ENCODE measurements around the gene SEMA4A.
"Not testable (repeated sequence)": the region's sequence is repeated elsewhere in the genome, so short reads cannot be mapped to it uniquely, and the experiment has no call there.

SEMA4A gene

DNA sequence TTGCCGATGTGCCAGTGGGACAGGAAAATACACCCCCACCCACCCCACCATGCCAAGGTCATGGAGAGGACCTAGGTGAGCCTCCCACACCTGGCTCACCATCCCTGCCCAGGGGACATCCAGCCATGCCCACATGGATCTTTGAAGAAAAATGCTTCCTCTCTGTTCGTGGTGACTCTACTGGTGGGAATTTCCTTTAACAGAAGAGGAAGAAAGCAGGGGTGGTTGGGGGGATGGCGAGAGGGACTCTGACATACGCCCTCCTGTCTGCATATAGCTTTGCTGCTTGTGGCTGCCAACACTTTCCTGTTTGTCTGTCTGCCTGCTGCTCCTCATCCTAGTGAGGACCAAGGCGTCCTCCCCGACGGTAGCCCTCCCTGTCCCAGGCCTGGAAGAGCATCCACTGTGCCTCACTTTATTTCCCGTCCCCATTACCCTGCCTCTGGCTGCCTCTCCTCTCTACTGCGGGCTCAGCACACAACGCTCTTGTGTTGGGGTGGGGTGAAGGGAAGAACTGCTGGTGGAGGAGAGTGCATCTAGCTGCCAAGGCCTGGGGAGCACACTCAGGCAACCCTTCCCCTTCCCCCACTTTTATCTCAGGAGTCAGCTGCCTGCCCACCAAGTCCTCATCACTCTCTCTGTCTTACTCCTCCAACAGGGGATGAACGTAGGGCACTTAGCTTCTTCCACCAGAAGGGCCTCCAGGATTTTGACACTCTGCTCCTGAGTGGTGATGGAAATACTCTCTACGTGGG, 2.5 kb downstream of the SEMA4A start:
- DNase-seq (ENCODE audit: low read depth in 2 of 2, low spot score in 1 of 2), result no peak

DNA sequence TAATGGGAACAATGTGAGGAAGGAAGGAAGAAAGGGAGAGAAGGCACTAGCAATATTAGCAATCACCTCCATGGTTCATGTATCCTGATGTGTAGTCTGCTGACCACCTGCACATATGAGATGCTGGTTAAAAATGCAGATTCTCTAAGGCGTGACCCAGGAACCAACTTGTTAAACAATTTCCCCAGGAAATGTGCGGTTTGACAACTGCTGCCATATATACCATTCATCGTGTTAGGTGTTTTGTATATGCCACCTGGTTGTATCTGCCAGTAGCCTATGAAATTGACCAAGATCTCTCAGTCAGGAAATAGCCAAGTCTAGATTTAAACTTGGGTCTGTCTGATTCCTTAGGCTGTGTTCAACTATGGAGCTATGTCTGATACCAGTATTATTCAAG, 4.1 kb downstream of the SEMA4A start:
- DNase-seq (ENCODE audit: low read depth in 2 of 2, low spot score in 1 of 2), result no peak

DNA sequence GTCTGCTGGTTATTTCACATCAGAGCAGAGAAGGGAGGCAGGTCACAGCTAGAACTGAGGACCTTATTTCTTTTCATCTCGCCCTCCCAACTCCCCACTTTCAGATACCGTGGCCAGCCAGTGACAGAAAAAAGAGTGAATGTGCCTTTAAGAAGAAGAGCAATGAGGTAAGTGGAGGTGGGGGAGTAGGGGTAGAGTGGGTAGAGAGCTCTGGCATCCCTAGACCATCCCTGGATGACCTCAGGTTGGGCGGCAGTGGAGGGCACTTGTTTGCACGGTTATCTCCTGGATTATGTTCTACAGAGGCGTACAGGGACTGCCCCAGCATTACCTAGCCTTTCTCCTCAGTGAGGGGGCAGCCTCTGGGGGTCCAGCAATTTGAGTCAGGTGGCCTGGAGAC, 4.6 kb downstream of the SEMA4A start:
- no peak for DNase-seq (ENCODE audit: low read depth in 2 of 2, low spot score in 1 of 2)

DNA sequence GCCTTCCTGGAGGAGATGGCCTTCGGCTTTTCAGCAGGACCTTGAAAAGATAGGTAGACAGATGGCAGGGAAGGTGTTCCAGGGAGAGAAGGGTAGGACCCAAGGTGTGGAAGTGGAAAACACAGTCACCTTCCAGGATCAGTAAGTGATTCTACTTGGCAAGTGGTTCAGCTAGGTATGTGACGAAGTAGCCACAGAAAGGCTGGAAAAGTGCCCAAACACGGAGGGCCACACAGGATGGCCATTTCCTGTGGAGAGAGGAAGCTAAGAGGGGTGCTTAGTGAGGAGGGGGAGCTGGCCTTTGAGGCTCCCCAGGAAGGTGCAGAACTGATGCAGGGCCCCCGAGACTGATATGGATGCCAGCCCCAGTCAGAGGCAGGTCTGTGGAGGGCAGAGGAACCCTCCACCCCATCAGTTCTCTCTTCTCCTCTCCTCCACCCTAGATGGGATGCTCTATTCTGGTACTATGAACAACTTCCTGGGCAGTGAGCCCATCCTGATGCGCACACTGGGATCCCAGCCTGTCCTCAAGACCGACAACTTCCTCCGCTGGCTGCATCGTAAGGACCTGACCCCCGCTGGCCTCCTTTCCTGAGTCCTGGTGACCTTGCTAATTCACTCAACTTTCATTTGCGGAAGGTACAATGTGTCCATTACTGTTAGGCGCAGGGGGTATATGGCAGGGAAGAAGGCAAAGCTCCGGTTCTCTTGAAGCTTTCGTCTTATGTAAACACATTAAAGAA, 6.8 kb downstream of the SEMA4A start:
- DNase-seq (ENCODE audit: low read depth in 2 of 2, low spot score in 1 of 2), result no peak

DNA sequence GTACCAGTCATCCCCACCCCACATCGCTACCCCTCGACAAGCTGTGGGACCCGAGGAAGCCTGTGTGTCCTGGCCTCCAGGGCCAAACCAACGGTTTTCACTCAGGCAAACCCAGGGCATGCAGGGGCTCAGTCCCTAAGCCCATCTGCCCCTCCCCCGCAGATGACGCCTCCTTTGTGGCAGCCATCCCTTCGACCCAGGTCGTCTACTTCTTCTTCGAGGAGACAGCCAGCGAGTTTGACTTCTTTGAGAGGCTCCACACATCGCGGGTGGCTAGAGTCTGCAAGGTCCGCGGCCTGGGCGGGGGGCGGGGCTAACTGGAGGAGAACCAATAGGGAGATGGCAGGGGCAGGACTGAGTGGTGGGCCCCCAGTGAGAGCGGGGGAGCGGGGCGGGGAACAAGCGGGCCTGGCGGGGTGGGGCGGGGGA, 7.4 kb downstream of the SEMA4A start:
- DNase-seq (ENCODE audit: low read depth in 2 of 2, low spot score in 1 of 2), result peak; percentile 17 to 54

DNA sequence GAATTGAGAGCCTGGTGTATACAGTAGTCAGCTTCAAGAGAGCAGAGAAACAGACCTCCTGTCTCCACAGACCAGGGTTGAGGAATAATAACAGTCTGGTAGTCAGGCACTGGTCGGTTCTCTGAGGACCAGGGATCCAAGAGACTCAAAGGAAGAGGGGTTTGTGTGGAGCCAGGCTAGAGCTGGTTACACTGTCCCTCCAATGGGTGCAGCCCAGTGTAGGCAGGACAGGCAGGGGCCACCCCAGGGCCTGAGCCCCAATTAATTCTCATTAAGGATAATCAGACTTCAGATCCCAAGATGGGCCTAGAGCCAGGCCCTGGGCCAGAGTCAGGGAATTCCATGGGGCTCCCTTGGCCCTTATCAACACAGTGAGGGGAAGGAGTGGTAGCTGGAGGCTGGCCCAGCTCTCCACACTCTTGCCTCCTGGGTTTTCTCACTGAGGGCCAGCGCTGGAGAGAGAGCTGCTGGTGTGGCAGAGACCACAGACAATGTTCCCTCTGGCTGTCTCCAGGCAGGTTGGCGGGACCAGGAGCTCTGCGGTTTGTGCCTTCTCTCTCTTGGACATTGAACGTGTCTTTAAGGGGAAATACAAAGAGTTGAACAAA, 9.1 kb downstream of the SEMA4A start:
- DNase-seq (ENCODE audit: low read depth in 2 of 2, low spot score in 1 of 2), result no peak

DNA sequence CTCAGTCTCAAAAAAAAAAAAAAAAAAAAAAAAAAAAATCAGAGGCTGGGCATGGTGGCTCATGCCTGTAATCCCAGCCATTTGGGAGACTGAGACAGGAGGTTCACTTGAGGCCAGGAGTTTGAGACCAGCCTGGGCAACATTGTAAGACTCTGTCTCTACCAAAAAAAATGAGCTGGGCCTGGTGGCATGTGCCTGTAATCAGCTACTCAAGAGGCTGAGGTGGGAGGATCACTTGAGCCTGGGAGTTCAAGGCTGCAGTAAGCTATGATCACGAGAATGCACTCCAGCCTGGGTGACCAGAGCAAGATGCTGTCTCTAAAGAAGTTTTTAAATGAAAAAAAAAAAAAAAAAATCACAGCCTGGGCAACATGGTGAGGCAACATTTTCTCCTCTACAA, 10.3 kb downstream of the SEMA4A start:
- no peak for DNase-seq (ENCODE audit: low read depth in 2 of 2, low spot score in 1 of 2)

DNA sequence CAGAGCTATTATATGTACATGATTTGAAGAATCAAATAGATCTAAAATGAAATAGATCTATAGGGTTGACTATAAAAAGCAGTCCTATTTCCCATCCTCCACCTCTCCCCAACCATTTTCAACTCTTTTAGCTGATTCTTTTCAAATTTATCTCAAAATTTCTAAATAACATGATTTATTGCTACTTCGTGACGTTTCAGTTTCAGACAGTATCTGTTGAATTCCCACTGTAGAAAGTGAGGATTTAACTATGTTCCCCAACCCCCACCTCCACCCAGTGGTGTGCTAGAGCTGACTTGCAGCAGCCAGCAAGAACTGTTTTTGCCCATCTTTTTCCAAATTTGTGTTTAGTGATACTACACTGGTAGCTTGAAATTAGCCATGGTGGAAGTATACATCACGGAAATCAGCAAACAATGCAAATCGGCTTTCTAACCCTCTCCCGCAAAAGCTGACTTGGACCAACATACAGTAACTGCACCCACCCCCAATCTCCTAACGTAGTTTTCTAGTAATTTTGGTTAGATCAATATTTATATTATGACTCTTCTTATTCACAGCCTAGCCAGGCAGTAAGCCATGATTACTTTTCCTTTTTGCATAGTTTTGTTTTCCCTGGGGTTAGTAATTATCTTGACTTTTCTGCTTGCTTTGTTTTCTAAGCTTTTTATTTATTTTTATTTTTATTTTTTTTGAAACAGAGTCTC, 10.9 kb downstream of the SEMA4A start:
- no peak for DNase-seq (ENCODE audit: low read depth in 2 of 2, low spot score in 1 of 2)

DNA sequence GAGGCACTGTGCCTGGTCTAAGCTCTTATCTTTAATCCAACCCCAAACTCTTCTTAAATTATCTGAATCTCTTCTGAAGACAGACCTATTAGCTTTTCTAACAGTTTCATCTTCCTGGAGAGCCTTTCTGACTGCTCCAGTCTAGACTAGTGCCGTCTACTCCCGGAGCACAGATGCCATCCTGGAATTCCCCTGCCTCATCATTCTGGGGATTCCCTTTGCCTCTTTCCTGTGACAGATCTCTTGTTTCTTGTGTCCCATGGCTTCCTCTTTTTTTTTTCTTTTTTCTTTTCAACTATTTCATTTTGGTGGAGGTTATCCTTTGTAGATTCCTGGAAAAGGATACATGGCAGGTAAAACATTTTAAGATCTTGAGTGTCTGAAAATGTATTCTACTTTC, 11.7 kb downstream of the SEMA4A start:
- DNase-seq (ENCODE audit: low read depth in 2 of 2, low spot score in 1 of 2), result no peak

DNA sequence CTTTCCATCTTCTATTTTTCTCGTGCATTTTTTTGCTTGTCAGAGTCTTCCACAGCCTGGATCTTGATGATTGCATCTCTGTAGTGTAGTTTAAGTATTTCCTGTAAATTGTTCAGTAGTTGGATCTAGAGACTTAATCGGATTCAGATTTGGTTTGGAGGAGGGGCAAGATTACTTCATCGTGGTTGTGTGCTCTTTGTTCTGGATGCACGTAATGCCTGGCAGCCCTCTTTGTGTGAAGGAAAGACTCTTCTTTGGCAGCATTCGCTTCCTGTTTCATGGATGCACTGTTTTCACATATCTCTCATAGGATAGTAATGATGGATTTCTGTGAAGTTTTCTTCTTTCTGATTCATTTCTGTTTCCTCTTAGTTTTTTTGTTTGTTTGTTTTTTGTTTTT, 14.2 kb downstream of the SEMA4A start:
- DNase-seq (ENCODE audit: low read depth in 2 of 2, low spot score in 1 of 2), result no peak

DNA sequence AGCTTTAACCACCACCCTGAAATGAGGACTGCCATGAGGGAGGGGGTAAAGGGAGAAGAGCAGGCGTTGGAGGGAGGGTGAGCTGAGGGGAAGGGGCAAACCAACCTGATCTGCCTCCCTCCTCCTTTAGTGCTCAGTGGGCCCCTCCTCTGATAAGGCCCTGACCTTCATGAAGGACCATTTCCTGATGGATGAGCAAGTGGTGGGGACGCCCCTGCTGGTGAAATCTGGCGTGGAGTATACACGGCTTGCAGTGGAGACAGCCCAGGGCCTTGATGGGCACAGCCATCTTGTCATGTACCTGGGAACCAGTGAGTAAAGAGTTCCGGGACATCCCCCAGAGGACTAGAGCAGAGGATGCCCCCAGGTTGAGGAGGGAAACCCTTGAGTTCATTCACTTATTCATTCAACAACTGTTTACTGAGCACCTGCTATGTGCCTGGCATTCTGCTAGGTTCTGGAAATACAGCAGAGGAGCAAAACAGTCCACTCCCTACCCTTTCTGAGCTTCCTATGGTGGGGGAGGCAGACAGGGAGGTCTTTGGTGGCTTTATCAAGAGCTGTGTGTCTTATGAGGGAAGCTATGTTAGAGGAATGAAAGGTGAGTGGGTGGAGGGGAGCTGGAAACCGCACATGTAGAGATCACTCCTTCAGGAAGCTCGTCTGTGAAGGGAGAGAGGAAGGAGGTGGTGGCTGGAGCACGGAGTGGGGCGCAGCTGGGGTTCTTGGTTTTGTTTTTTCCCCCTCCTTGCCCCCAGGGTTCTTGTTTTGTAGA, 19.5 kb downstream of the SEMA4A start:
- no peak for DNase-seq (ENCODE audit: low read depth in 2 of 2, low spot score in 1 of 2)

DNA sequence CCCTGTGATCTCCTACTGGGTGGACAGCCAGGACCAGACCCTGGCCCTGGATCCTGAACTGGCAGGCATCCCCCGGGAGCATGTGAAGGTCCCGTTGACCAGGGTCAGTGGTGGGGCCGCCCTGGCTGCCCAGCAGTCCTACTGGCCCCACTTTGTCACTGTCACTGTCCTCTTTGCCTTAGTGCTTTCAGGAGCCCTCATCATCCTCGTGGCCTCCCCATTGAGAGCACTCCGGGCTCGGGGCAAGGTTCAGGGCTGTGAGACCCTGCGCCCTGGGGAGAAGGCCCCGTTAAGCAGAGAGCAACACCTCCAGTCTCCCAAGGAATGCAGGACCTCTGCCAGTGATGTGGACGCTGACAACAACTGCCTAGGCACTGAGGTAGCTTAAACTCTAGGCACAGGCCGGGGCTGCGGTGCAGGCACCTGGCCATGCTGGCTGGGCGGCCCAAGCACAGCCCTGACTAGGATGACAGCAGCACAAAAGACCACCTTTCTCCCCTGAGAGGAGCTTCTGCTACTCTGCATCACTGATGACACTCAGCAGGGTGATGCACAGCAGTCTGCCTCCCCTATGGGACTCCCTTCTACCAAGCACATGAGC, 23.3 kb downstream of the SEMA4A start:
- no peak for DNase-seq (ENCODE audit: low read depth in 2 of 2, low spot score in 1 of 2)

DNA sequence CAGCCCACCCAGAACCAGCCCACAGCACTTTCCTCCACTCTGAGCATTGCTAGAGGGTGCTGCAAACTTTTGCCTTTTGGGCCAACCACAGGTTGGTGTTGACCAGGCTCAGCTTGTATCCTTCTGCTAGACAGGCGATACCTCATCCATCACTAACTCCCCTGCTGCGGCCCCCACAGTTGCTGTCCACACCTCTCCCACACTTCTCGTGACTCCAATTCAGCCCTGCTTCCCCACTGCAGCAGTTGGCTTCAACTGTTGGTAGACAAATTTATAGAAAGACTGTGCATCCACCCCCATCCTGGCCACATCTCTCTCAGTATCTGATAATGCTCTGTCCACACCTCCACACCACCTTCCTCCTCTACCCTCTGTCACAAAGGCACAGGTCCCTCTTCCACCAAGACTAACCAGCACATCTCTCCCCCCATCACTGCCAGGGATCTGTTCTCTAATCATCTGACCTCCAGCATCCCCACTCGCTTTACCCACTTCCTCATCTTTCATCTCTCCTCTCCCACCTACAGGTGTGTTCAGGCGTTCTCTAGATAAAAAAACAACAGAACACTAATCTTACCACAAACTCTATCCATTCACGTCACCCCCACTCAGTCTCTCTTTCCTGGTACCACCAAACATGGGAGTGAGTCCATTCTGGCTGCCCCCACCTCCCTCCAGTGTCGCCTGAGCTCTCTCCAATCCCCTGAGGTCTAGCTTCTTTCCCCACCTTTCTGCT, 24.7 kb downstream of the SEMA4A start:
- DNase-seq (ENCODE audit: low read depth in 2 of 2, low spot score in 1 of 2), result no peak

DNA sequence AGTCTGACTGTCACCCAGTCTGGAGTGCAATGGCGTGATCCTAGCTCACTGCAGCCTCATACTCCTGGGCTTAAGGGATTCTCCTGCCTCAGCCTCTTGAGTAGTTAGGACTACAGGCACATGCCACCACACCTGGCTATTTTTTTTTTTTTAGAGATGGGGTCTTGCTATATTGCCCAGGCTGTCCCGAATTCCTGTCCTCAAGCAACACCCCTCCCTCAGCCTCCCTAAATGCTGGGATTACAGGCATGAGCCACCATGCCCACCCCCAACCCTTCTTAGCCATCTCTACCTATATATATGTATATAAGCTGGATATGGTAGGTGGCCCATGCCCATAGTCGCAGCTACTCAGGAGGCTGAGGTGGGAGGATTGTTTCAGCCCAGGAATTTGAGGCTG, 27.1 kb downstream of the SEMA4A start:
- DNase-seq (ENCODE audit: low read depth in 2 of 2, low spot score in 1 of 2), result no peak

DNA sequence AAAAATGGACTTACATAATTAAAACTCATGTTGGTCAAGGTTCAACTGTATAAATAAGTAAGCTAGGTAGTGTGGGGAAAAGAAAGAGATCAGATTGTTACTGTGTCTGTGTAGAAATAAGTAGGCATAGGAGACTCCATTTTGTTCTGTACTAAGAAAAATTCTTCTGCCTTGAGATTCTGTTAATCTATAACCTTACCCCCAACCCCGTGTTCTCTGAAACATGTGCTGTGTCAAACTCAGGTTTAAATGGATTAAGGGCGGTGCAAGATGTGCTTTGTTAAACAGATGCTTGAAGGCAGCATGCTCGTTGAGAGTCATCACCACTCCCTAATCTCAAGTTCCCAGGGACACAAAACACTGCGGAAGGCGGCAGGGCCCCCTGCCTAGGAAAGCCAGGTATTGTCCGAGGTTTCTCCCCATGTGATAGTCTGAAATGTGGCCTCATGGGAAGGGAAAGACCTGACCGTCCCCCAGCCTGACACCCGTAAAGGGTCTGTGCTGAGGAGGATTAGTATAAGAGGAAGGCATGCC, 28.1 kb downstream of the SEMA4A start:
- not testable (repeated sequence) for DNase-seq (ENCODE audit: low read depth in 2 of 2, low spot score in 1 of 2)

DNA sequence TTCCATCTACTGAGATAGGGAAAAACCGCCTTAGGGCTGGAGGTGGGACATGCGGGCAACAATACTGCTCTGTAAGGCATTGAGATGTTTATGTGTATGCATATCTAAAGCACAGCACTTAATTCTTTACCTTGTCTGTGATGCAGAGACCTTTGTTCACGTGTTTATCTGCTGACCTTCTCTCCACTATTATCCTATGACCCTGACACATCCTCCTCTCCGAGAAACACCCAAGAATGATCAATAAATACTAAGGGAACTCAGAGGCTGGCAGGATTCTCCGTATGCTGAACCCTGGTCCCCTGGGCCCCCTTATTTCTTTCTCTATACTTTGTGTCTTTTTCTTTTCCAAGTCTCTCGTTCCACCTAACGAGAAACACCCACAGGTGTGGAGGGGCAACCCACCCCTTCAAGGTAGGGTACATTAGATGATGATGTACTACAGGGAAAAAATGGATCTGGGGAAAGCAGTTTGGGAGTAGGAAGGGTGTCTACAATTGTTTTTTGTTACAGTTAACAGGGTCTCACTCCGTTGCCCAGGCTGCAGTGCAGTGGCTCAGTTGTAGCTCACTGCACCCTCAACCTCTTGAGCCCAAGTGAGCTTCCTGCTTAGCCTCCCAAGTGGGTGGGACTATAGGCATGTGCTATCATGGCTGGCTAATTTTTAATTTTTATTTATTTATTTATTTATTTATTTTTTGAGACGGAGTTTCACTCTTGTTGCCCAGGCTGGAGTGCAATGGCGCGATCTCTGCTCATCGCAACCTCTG, 28.8 kb downstream of the SEMA4A start:
- DNase-seq (ENCODE audit: low read depth in 2 of 2, low spot score in 1 of 2), result not testable (repeated sequence)

DNA sequence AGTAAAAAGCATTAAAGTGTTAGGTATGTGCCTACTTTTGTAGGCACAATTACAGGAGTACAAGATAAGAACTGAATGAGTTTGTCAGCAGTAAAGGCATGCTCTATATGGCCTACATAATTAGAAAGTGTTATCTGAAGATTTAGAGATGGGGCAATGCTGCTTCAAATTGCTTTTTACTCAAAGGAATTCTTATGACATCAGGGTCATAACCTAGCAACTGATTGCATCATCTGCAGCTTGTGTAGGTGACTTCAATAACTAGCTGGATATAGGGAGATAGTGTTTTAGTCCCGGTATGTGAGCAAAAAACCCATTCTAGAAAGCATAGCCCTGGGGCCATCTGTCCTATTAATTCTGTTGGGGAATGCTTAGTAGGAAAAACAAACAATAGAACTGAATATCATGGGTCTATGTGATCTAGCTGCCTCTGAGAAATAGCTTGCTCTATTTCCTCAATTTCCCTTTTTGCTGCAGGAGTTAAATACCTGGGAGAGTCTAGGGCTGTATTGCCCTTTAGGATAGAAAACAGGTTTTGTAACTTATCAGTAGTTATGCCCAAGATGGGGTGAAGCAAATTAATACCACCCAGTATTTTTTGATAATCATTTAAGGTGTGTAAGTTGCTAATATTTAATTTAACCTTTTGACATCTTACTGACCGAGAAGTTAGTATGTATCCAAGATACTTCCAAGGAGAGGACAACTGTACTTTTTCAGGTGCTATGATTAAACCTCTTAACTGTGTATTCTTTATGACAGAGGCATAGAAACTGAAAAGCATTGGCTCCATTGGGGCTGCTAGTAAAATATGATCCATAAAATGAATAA, 33.2 kb downstream of the SEMA4A start:
- DNase-seq (ENCODE audit: low read depth in 2 of 2, low spot score in 1 of 2), result not testable (repeated sequence)

DNA sequence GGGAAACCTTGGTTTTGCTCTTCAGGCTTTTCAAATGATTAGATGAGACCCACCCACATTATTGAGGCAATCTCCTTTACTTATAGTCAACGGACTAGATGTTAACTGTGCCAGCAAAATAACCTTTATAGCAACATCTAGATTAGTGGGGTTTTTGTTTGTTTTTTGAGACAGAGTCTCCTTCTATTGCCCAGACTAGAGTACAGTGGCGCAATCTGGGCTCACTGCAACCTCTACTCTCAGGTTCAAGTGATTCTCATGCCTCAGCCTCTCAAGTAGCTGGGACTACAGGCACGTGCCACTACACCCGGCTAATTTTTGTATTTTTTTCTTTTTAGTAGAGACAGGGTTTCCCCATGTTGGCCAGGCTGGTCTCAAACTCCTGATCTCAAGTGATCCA, 36.9 kb downstream of the SEMA4A start:
- not testable (repeated sequence) for DNase-seq (ENCODE audit: low read depth in 2 of 2, low spot score in 1 of 2)
